Measurements from ENCODE around the gene EPM2A.
A peak's percentile ranks its signal among the peaks of the same experiment; 100 is the strongest.
"Not testable (repeated sequence)": the region's sequence is repeated elsewhere in the genome, so short reads cannot be mapped to it uniquely, and the experiment has no call there.

The EPM2A gene

GRCh38 chr6:145735356-145736165 lies at the start of gene EPM2A:
EPM2A (minus strand) TSS chr6:145735520; CDS start chr6:145735498, 22 bp downstream.
- no peak for TF ChIP-seq POLR2A (IDR thresholded peaks at IDR 0.05; ENCODE audit: low read depth, low read length)
- FAIRE-seq: peak; percentile 11
- peak; percentile 33 for DNase-seq (ENCODE audit: insufficient read length, low spot score)

- DNase-seq (ENCODE audit: insufficient read length, low spot score) (no peak), FAIRE-seq (no peak)
- no peak for TF ChIP-seq POLR2A (IDR thresholded peaks at IDR 0.05; ENCODE audit: low read depth, low read length)
These were observed 49.4 kb upstream of the EPM2A start for GRCh38 chr6:145784683-145785082.

GRCh38 chr6:145783796-145784195 lies 48.5 kb upstream of the EPM2A start:
- DNase-seq (ENCODE audit: insufficient read length, low spot score): no peak
- FAIRE-seq: no peak
- no peak for TF ChIP-seq POLR2A (IDR thresholded peaks at IDR 0.05; ENCODE audit: low read depth, low read length)

GRCh38 chr6:145772846-145773245 lies 37.5 kb upstream of the EPM2A start:
- no peak for TF ChIP-seq POLR2A (IDR thresholded peaks at IDR 0.05; ENCODE audit: low read depth, low read length)
- no peak for FAIRE-seq
- DNase-seq (ENCODE audit: insufficient read length, low spot score): no peak

- TF ChIP-seq POLR2A (IDR thresholded peaks at IDR 0.05; ENCODE audit: low read depth, low read length): no peak
- FAIRE-seq (no peak), DNase-seq (ENCODE audit: insufficient read length, low spot score) (no peak)
These were observed 30.1 kb upstream of the EPM2A start for GRCh38 chr6:145765449-145765848.

GRCh38 chr6:145763742-145764141 lies 28.4 kb upstream of the EPM2A start:
- TF ChIP-seq POLR2A (IDR thresholded peaks at IDR 0.05; ENCODE audit: low read depth, low read length): no peak
- no peak for FAIRE-seq
- no peak for DNase-seq (ENCODE audit: insufficient read length, low spot score)

GRCh38 chr6:145761584-145761983 lies 26.3 kb upstream of the EPM2A start:
- no peak for DNase-seq (ENCODE audit: insufficient read length, low spot score)

GRCh38 chr6:145758113-145758512 lies 22.8 kb upstream of the EPM2A start:
- TF ChIP-seq POLR2A (IDR thresholded peaks at IDR 0.05; ENCODE audit: low read depth, low read length): no peak

More at GRCh38 chr6:145761584-145761983, 26.3 kb upstream of the EPM2A start:
- TF ChIP-seq POLR2A (IDR thresholded peaks at IDR 0.05; ENCODE audit: low read depth, low read length): no peak
- FAIRE-seq: no peak

GRCh38 chr6:145756170-145756662 lies 20.9 kb upstream of the EPM2A start:
- TF ChIP-seq POLR2A (IDR thresholded peaks at IDR 0.05; ENCODE audit: low read depth, low read length): no peak
- DNase-seq (ENCODE audit: insufficient read length, low spot score): no peak
- FAIRE-seq: no peak

More at GRCh38 chr6:145758113-145758512, 22.8 kb upstream of the EPM2A start:
- FAIRE-seq: no peak
- no peak for DNase-seq (ENCODE audit: insufficient read length, low spot score)

- FAIRE-seq (no peak), DNase-seq (ENCODE audit: insufficient read length, low spot score) (no peak)
- no peak for TF ChIP-seq POLR2A (IDR thresholded peaks at IDR 0.05; ENCODE audit: low read depth, low read length)
These were observed 20.4 kb upstream of the EPM2A start for GRCh38 chr6:145755682-145756081.

- DNase-seq (ENCODE audit: insufficient read length, low spot score): no peak
- no peak for FAIRE-seq
These were observed 17.3 kb upstream of the EPM2A start for GRCh38 chr6:145752638-145753037.

GRCh38 chr6:145749632-145750031 lies 14.3 kb upstream of the EPM2A start:
- FAIRE-seq (peak; percentile 61), DNase-seq (ENCODE audit: insufficient read length, low spot score) (no peak)
- no peak for TF ChIP-seq POLR2A (IDR thresholded peaks at IDR 0.05; ENCODE audit: low read depth, low read length)

More at GRCh38 chr6:145752638-145753037, 17.3 kb upstream of the EPM2A start:
- no peak for TF ChIP-seq POLR2A (IDR thresholded peaks at IDR 0.05; ENCODE audit: low read depth, low read length)

- FAIRE-seq: no peak
- no peak for TF ChIP-seq POLR2A (IDR thresholded peaks at IDR 0.05; ENCODE audit: low read depth, low read length)
- no peak for DNase-seq (ENCODE audit: insufficient read length, low spot score)
These were observed 10.5 kb upstream of the EPM2A start for GRCh38 chr6:145745861-145746260.

- DNase-seq (ENCODE audit: insufficient read length, low spot score): no peak
- no peak for FAIRE-seq
- no peak for TF ChIP-seq POLR2A (IDR thresholded peaks at IDR 0.05; ENCODE audit: low read depth, low read length)
These were observed 9.3 kb upstream of the EPM2A start for GRCh38 chr6:145744619-145745018.

- DNase-seq (ENCODE audit: insufficient read length, low spot score) (no peak), FAIRE-seq (no peak)
- no peak for TF ChIP-seq POLR2A (IDR thresholded peaks at IDR 0.05; ENCODE audit: low read depth, low read length)
These were observed 8.0 kb upstream of the EPM2A start for GRCh38 chr6:145743332-145743731.

- FAIRE-seq; DNase-seq (ENCODE audit: insufficient read length, low spot score): not testable (repeated sequence)
These were observed 7.2 kb upstream of the EPM2A start for GRCh38 chr6:145742472-145742871.

- not testable (repeated sequence) for FAIRE-seq; DNase-seq (ENCODE audit: insufficient read length, low spot score)
These were observed 4.4 kb upstream of the EPM2A start for GRCh38 chr6:145739685-145740084.
